BJ (cell line): ENCODE measurements around the gene KCP. TPM values are rescaled to one million over a fixed set of nuclear protein-coding genes. Genes with fewer than 3 reads are reported as not detected.
"Not testable (repeated sequence)": the region's sequence is repeated elsewhere in the genome, so short reads cannot be mapped to it uniquely, and the experiment has no call there.

ENCODE experiments used
- CTCF ChIA-PET: fragments of 350-600 bp; formaldehyde crosslinking; extraction: SDS; loops from one replicate; lab custom pipeline; 2021; ENCODE audit warnings: antibody characterized with exemption, inconsistent platforms; lab: Yijun Ruan, JAX
- POLR2A ChIA-PET: fragments of 300-600 bp; sonication (Branson Sonifier 250); formaldehyde crosslinking; extraction: SDS; loops from one replicate; lab custom pipeline; 2021; ENCODE audit warnings: antibody characterized with exemption; lab: Charles Lee
- DNase-seq: peaks from one replicate; pipeline ENCODE4 v3.0.0-alpha.2; 2011; ENCODE audit warnings: low read depth
- H3K27me3 ChIP-seq: 2 replicates; pipeline ENCODE4 v1.6.0; 2011; ENCODE audit warnings: low read length; ENCODE audit not compliant: control insufficient read depth, insufficient read depth
- H3K36me3 ChIP-seq: 2 replicates; pipeline ENCODE4 v1.5.1; 2011; ENCODE audit warnings: low read length; ENCODE audit not compliant: control insufficient read depth, insufficient read depth
- H3K4me3 ChIP-seq: 2 replicates; pipeline ENCODE4 v1.5.1; 2011; ENCODE audit warnings: low read depth, mild to moderate bottlenecking, control low read depth, low read length
- CTCF ChIP-seq: IDR thresholded peaks from 2 replicates; pipeline ENCODE4 v1.5.1; 2011; ENCODE audit warnings: low read depth, mild to moderate bottlenecking, control low read depth, inconsistent platforms, low read length, moderate library complexity; ENCODE audit not compliant: insufficient read depth
- polyA plus RNA-seq: library from polyadenylated mRNA; depleted of rRNA; stranded (reverse); fragments of >200 nt; gene quantifications from 2 replicates; pipeline ENCODE4 v1.2.3, GENCODE V29; 2011

KCP gene
- polyA plus RNA-seq, 1 experiment = not detected

GRCh38 chr7:128915841-128916642, 5.5 kb upstream of the KCP start:
- ChIA-PET POLR2A (no interaction called here), CTCF (no interaction called here)
- Histone ChIP-seq H3K36me3 (no peaks in the 10 kb centered on the region), H3K4me3 (no peak overlapping the region), H3K27me3 (peaks cover 37% of the 10 kb centered on the region)
- no peak for TF ChIP-seq CTCF
- DNase-seq = no peak

- POLR2A ChIA-PET = no interaction called here
- H3K4me3 ChIP-seq = no peak overlapping the region
- TF ChIP-seq CTCF = no peak
These were observed 4.8 kb upstream of the KCP start for GRCh38 chr7:128915271-128915819.

GRCh38 chr7:128914566-128915151, 4.2 kb upstream of the KCP start:
- no peak for TF ChIP-seq CTCF
- H3K27me3 ChIP-seq = peaks cover 33% of the 10 kb centered on the region
- ChIA-PET POLR2A (no interaction called here), CTCF (interaction anchor here (1.0 kb wide), 1 partner anchor 31 kb away, joined by 3 read pairs; no protein-coding TSS in a partner anchor)
- H3K4me3 ChIP-seq = no peak overlapping the region
- H3K36me3 ChIP-seq = no peaks in the 10 kb centered on the region
- DNase-seq = no peak

More at GRCh38 chr7:128915271-128915819, 4.8 kb upstream of the KCP start:
- DNase-seq = no peak
- no peaks in the 10 kb centered on the region for H3K36me3 ChIP-seq
- H3K27me3 ChIP-seq = peaks cover 36% of the 10 kb centered on the region
- CTCF ChIA-PET = no interaction called here

DNA sequence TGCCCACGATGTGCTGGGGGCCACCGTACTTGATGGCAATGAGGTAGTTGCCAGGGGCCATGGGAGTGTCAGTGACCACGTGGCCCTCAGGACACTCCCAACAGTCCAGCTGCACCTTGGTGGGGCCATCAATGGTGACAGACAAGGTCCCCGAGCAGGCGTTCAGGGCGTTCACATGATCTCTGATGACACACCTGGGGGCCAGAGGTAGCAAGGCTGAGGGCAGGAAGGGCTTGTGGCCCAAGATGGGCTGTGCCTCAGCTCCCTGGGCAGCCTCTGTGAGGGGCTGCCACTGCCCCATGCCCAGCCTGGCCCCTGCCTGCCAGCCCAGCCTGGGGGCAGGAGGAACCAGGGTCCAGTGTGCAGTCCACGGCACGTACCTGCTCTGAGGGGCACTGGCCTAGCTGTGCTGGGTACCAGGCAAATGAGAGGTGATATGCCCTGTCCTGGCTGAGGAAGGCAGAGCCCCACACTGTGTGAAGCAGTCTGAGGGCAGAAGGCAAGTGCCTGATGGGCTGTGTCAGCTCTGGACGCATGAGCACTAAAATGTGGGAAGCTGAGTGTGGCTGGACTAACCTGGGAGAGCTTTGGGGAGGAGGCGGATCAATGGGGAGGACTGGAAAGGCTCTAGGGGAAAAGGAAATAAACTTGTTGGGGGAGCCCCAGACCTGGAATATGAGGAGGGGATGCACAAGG, 3.5 kb upstream of the KCP start:
- no peak for TF ChIP-seq CTCF
- H3K27me3 ChIP-seq = peaks cover 33% of the 10 kb centered on the region
- CTCF ChIA-PET = interaction anchor here (1.0 kb wide), 1 partner anchor 30 kb away, joined by 3 read pairs; no protein-coding TSS in a partner anchor
- H3K36me3 ChIP-seq = no peaks in the 10 kb centered on the region
- no peak overlapping the region for H3K4me3 ChIP-seq
- no peak for DNase-seq
- POLR2A ChIA-PET = no interaction called here

DNA sequence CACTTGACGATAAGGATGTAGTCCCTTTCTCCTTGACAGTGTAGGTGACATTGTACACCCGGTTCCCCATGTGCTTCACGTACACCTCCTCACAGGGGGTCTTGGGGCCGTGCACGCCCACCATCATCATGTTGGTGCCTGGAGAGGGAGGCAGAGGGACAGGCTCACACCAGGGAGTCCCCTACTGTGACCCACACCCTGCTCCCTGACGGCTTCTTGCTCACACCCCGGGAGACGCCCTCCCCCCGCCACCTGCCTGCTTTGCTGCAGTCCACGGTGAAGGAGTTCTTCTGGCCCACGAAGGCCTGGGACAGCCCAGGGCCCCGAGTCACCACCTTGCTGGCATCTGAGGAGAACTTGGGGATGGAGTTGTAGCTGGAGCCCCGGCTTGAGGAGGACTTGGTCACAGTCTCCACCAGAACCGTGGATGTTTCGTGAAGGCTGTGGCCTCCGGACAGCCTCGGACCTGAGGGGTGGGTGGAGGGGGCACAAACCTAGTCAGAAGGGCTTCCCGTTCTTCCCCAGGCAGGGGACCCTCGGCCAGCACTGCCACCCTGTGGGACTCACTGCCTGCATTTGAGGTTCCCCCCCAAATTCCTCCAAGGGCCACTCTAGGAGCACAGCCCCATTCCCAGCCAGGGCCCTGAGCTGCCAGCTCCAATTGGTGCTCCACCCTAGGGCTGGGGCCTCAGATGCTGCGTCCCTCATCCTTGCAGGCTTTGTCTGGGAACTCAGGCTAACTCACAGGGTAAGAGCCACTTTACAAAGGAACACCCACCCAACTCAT, 2.4 kb upstream of the KCP start:
- H3K4me3 ChIP-seq, H3K36me3 ChIP-seq, DNase-seq, POLR2A ChIA-PET: not testable (repeated sequence)
- H3K27me3 ChIP-seq = peaks cover 32% of the 10 kb centered on the region
- CTCF ChIA-PET = interaction anchor here (1.2 kb wide), 1 partner anchor 15 kb away, joined by 3 read pairs; no protein-coding TSS in a partner anchor
